Transverse colon (tissue), 4 donors: ENCODE data around the gene AMACR. TPM values are rescaled to one million over a fixed set of nuclear protein-coding genes. Genes with fewer than 3 reads are reported as not detected.

Experiments
- DNase-seq: peaks from one replicate; pipeline ENCODE4 v3.0.0-alpha.2; 2019
- H3K27ac ChIP-seq, 4 donors: fragments of 200-600 bp; sonication (generic); 2 replicates each; pipeline ENCODE4 v1.5.1; 2016 to 2018; ENCODE audit warnings: inconsistent platforms in 4 of 4
- H3K27me3 ChIP-seq: fragments of 200-600 bp; sonication (generic); 2 replicates; pipeline ENCODE4 v1.5.1; 2017; ENCODE audit warnings: inconsistent platforms
- H3K36me3 ChIP-seq, 4 donors: fragments of 200-600 bp; sonication (generic); 2 replicates each; pipeline ENCODE4 v1.5.1; 2017 to 2019; ENCODE audit warnings: inconsistent platforms in 4 of 4
- H3K4me1 ChIP-seq, 4 donors: fragments of 200-600 bp; sonication (generic); 2 replicates each; pipeline ENCODE4 v1.5.1; 2017 to 2020; ENCODE audit warnings: inconsistent platforms in 4 of 4
- H3K4me3 ChIP-seq, 4 donors: fragments of 200-600 bp; sonication (generic); 1 replicate in 1 of 4; 2 replicates in 3 of 4; pipeline versions ENCODE4 v1.5.1 to v1.6.1; 2017 to 2019; ENCODE audit warnings: inconsistent platforms in 4 of 4
- H3K9me3 ChIP-seq, 2 donors: fragments of 200-600 bp; sonication (generic); 2 replicates each; pipeline ENCODE4 v1.5.1; 2017 to 2019; ENCODE audit warnings: inconsistent platforms in 2 of 2
- CTCF ChIP-seq, 5 experiments: fragments of 200-600 bp in 3 of 5; fragments of 450-650 bp in 2 of 5; sonication (generic) in 3 of 5; IDR thresholded peaks; 1 replicate in 2 of 5; 2 replicates in 3 of 5; pipeline ENCODE4 v1.5.1; 2016 to 2017; ENCODE audit warnings: antibody characterized with exemption in 5 of 5, inconsistent platforms in 3 of 5, mild to moderate bottlenecking in 2 of 5, moderate library complexity in 1 of 5
- EP300 ChIP-seq: sonication (generic); formaldehyde crosslinking; IDR thresholded peaks from one replicate; pipeline ENCODE4 v1.6.1; 2017; ENCODE audit warnings: antibody characterized with exemption, low read depth
- POLR2A ChIP-seq: fragments of 450-650 bp; IDR thresholded peaks from one replicate; pipeline ENCODE4 v1.6.1; 2016; ENCODE audit warnings: antibody characterized with exemption, mild to moderate bottlenecking, moderate library complexity
- POLR2AphosphoS5 ChIP-seq, 3 donors: sonication (generic); formaldehyde crosslinking; IDR thresholded peaks; one replicate each; pipeline ENCODE4 v1.6.1; 2016; ENCODE audit warnings: antibody characterized with exemption in 3 of 3
- WGBS, 2 donors: methylation state at CpG; one replicate each; pipeline ENCODE4 v1.1.5; 2018; ENCODE audit warnings: low coverage in 1 of 2; 5-methylcytosine and 5-hydroxymethylcytosine counted together
- in situ Hi-C, 4 donors: fragments of 200-750 bp; cut with MboI; loops; one replicate each; pipeline versions ENCODE4 v1.15.0 to v1.15.1; 2017; ENCODE audit warnings: low sequenced_read_pairs in 3 of 4, low pct_ligation_motif_present in 1 of 4, low pct_unique_long_range_greater_than_20kb in 1 of 4
- intact Hi-C: fragments of 100-400 bp; cut with DNase I; formaldehyde crosslinking; loops from one replicate; pipeline ENCODE4 v1.15.1; 2023; ENCODE audit warnings: low total_unique reads
- total RNA-seq, 4 donors: library from RNA; depleted of rRNA; stranded (reverse); fragments of >200 nt; gene quantifications; one replicate each; pipeline ENCODE4 v1.1.0, GENCODE V29; 2016

AMACR gene
- total RNA-seq, 4 donors from 2014 or later, result 39.1 to 88.1 (median 70.6) TPM

- no peaks in the 10 kb centered on the region for H3K9me3 ChIP-seq
- in situ Hi-C loops (loop anchor here in 3 of 4 donors (25.0 kb wide), 2 partner anchors 453 to 903 kb away; partner anchors contain the start of genes BRIX1 (in 2 of the 3) and RAD1 (in 2 of the 3)), intact Hi-C loops (no loop called here)
- no peak for DNase-seq
- H3K4me1 ChIP-seq, result peaks cover 0 to 60% (median 27%) of the 10 kb centered on the region in 4 donors
- H3K27ac ChIP-seq, result peak overlapping the region; percentile 89 to 98 (median 97)
- H3K4me3 ChIP-seq, result peak overlapping the region in 3 of 4 donors; percentile 63 to 70 (median 65)
- 2 to 20% methylated on average over 1 of the region's 1 CpG for WGBS, 2 donors
- peaks cover 0 to 8% (median 1%) of the 10 kb centered on the region in 4 donors for H3K36me3 ChIP-seq
- TF ChIP-seq POLR2AphosphoS5 (IDR thresholded peaks at IDR 0.05) (no peak), POLR2A (no peak), CTCF (IDR thresholded peaks at IDR 0.05) (no peak), EP300 (no peak)
- H3K27me3 ChIP-seq, result no peaks in the 10 kb centered on the region
These were observed 952 bp upstream of the AMACR start for GRCh38 chr5:34008802-34009201.

DNA sequence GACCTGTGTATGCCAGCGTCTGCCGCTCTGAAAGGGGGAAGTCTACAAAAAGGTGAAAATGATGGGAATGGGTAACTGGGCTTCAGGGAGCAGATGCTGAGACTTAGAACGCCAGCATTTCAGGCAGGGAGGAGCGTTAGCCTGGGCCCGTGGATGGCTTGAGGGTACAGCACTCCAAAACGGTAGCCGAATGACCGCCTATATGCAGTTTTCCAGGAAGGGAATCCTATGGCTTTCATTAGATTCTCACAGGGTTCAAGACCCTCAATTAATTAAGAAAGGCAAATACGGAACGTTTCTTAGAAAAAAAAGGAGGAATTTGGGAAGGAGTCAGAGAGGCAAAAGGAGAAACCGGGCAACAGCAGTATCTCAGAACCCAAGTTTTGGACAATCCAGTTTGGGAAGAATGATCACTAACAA lies 639 bp downstream of the AMACR start:
- H3K9me3 ChIP-seq, result no peaks in the 10 kb centered on the region
- 0 to 7% methylated on average over 1 to 11 of the region's 11 CpGs for WGBS, 2 donors
- peak overlapping the region; percentile 56 to 70 (median 64) for H3K4me3 ChIP-seq
- H3K4me1 ChIP-seq, result peaks cover 0 to 52% (median 25%) of the 10 kb centered on the region in 4 donors
- peak overlapping the region; percentile 89 to 98 (median 97) for H3K27ac ChIP-seq
- intact Hi-C loops (no loop called here), in situ Hi-C loops (loop anchor here in 3 of 4 donors (25.0 kb wide), 2 partner anchors 455 to 905 kb away; partner anchors contain the start of genes BRIX1 (in 2 of the 3) and RAD1 (in 2 of the 3))
- TF ChIP-seq EP300, result no peak
- no peak for TF ChIP-seq POLR2A
- TF ChIP-seq POLR2AphosphoS5 (IDR thresholded peaks at IDR 0.05), result no peak
- TF ChIP-seq CTCF (IDR thresholded peaks at IDR 0.05), result no peak
- DNase-seq, result peak; percentile 15
- H3K36me3 ChIP-seq, result peaks cover 0 to 9% (median 5%) of the 10 kb centered on the region in 4 donors
- H3K27me3 ChIP-seq, result no peaks in the 10 kb centered on the region

DNA sequence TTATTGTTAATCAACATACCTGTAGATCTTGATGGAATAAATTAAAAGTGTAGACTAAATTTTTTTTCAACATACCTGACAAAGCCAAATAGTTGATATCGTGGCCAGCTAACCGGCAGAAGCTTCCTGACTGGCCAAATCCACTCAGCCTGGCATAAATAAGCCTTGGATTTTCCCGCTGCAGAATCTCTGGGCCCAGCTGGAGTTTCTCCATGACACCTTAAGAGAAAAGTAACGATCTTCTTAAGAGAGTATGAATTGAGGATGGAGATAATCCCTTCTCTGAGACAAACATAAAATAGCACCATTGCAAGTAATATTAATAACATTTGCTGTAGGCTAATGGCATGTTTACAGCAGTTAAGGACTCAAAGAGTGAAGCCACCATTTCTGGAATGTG lies 2.2 kb downstream of the AMACR start:
- Histone ChIP-seq H3K27me3 (no peaks in the 10 kb centered on the region), H3K4me1 (peaks cover 0 to 47% (median 25%) of the 10 kb centered on the region in 4 donors), H3K27ac (no peak overlapping the region), H3K9me3 (no peaks in the 10 kb centered on the region), H3K36me3 (peaks cover 0 to 9% (median 5%) of the 10 kb centered on the region in 4 donors), H3K4me3 (no peak overlapping the region)
- no peak for DNase-seq
- in situ Hi-C loops, result loop anchor here in 3 of 4 donors (25.0 kb wide), 2 partner anchors 457 to 907 kb away; partner anchors contain the start of genes BRIX1 (in 2 of the 3) and RAD1 (in 2 of the 3)
- TF ChIP-seq CTCF (IDR thresholded peaks at IDR 0.05) (no peak), POLR2AphosphoS5 (IDR thresholded peaks at IDR 0.05) (no peak), EP300 (no peak), POLR2A (no peak)
- intact Hi-C loops, result no loop called here
- 79 to 83% methylated on average over 4 of the region's 4 CpGs for WGBS, 2 donors

DNA sequence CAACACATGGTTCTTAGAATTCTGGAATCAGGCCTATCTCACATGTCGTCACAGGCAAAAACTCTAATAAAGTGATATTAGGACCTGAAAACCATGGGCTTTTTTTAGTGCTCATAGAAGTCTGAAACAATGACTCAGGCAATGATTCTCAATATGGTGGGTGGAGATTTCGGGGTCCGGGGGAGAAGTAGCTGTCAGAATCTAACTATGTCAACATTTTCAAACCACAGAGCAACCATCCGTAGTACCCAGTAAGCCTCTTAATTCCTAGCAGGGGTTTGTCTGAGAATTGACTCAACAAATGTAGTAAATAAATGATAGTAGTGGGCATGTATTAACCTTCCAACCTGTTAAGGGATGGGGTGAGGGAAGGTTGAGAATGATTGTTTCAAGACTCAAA lies 2.6 kb downstream of the AMACR start:
- H3K4me1 ChIP-seq, result peaks cover 0 to 42% (median 25%) of the 10 kb centered on the region in 4 donors
- intact Hi-C loops, result no loop called here
- no peak for DNase-seq
- H3K9me3 ChIP-seq, result no peaks in the 10 kb centered on the region
- in situ Hi-C loops, result loop anchor here in 3 of 4 donors (25.0 kb wide), 2 partner anchors 457 to 907 kb away; partner anchors contain the start of genes BRIX1 (in 2 of the 3) and RAD1 (in 2 of the 3)
- peaks cover 0 to 9% (median 5%) of the 10 kb centered on the region in 4 donors for H3K36me3 ChIP-seq
- no peak overlapping the region for H3K4me3 ChIP-seq
- TF ChIP-seq POLR2AphosphoS5 (IDR thresholded peaks at IDR 0.05), result no peak
- TF ChIP-seq POLR2A, result no peak
- TF ChIP-seq CTCF (IDR thresholded peaks at IDR 0.05), result no peak
- TF ChIP-seq EP300, result no peak
- H3K27ac ChIP-seq, result no peak overlapping the region
- 82 to 84% methylated on average over 4 of the region's 4 CpGs for WGBS, 2 donors
- H3K27me3 ChIP-seq, result no peaks in the 10 kb centered on the region
